ENCODE measurements around the gene UGT1A9.

DNA sequence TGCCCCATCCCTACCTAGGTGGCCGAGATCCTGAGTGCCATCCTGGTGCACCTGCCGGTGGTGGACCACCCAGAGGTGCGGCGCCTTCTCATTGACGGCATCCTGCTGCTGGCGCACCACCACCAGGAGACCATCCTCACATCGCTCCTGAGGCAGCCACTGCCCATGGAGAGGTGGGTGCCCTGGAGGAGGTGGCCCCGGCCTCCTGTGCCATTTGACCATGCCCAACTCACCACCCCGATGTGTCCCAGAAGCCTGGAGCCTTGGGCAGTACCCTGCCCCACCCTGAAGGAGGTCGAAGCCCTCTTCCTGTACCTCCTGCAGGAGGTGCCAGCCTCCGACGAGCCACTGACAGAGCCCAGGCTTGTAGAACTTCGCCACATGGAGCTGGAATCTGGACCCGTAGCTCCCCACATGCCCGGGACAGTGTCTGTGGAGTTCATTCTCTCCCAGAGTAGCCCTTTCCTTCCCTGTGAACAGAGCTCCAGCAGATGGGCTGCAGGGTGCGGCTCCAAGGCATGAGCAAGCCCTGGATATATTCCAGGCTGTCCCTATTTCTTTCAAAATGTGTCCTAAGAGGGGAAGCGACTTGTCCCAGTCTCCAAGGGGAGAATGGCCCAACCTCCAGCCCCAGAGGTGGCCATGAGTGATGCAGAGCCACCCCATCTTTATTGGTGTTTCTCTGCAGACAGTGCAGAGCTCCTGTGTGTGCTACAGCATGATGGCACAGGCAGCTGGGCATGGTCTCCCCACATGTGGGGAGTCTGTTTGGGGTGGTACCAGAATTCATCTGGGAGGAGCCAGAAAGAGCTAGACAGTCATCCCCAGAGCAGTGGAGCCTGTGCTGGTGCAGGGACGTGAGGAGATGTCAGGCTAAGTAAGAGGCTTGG, 148.4 kb downstream of the UGT1A9 start:
- TF ChIP-seq, protein P1, sequence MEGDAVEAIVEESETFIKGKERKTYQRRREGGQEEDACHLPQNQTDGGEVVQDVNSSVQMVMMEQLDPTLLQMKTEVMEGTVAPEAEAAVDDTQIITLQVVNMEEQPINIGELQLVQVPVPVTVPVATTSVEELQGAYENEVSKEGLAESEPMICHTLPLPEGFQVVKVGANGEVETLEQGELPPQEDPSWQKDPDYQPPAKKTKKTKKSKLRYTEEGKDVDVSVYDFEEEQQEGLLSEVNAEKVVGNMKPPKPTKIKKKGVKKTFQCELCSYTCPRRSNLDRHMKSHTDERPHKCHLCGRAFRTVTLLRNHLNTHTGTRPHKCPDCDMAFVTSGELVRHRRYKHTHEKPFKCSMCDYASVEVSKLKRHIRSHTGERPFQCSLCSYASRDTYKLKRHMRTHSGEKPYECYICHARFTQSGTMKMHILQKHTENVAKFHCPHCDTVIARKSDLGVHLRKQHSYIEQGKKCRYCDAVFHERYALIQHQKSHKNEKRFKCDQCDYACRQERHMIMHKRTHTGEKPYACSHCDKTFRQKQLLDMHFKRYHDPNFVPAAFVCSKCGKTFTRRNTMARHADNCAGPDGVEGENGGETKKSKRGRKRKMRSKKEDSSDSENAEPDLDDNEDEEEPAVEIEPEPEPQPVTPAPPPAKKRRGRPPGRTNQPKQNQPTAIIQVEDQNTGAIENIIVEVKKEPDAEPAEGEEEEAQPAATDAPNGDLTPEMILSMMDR (optimal IDR thresholded peaks at IDR 0.05 in 1 of 3, IDR thresholded peaks at IDR 0.05 in 1 of 3, conservative IDR thresholded peaks at IDR 0.05 in 1 of 3; ENCODE audit: extremely low read depth in 1 of 3, insufficient read depth in 2 of 3, low read length in 3 of 3): no peak
- TF ChIP-seq EZH2 (IDR thresholded peaks at IDR 0.05; ENCODE audit: low read length): no peak

Data from keratinocyte (primary cell).